Endodermal cell (in vitro differentiated cells): ENCODE data around the gene PKD2. TPM values are rescaled to one million over a fixed set of nuclear protein-coding genes. Genes with fewer than 3 reads are reported as not detected.

Source experiments
- DNase-seq: peaks from one replicate; pipeline ENCODE4 v3.0.0-alpha.2; 2017
- H3K27ac ChIP-seq: 2 replicates; pipeline ENCODE4 v1.5.1; 2013; ENCODE audit warnings: mild to moderate bottlenecking, low read depth, low read length, moderate library complexity
- H3K27me3 ChIP-seq: 2 replicates; pipeline ENCODE4 v1.6.1; 2013; ENCODE audit warnings: mild to moderate bottlenecking, low read length, moderate library complexity; ENCODE audit not compliant: insufficient read depth, control insufficient read depth, poor library complexity, severe bottlenecking
- H3K36me3 ChIP-seq: 2 replicates; pipeline ENCODE4 v1.7.0; 2013; ENCODE audit warnings: mild to moderate bottlenecking, low read length, moderate library complexity; ENCODE audit not compliant: control insufficient read depth, insufficient read depth
- H3K4me1 ChIP-seq: one replicate; pipeline ENCODE4 v1.7.0; 2013; ENCODE audit warnings: low read length; ENCODE audit not compliant: control insufficient read depth, insufficient read depth
- H3K4me3 ChIP-seq: 2 replicates; pipeline ENCODE4 v1.5.1; 2013; ENCODE audit warnings: mild to moderate bottlenecking, low read length, moderate library complexity
- H3K9ac ChIP-seq: 2 replicates; pipeline ENCODE4 v1.6.1; 2013; ENCODE audit warnings: mild to moderate bottlenecking, low read length, moderate library complexity; ENCODE audit not compliant: poor library complexity, severe bottlenecking; ENCODE audit errors: extremely low read depth
- H3K9me3 ChIP-seq: 2 replicates; pipeline ENCODE4 v1.6.1; 2013; ENCODE audit warnings: mild to moderate bottlenecking, low read length, moderate library complexity; ENCODE audit not compliant: control insufficient read depth
- H3K27ac Mint-ChIP-seq: 2 replicates; pipeline ENCODE4 v1.8.0; 2020; ENCODE audit warnings: mixed read lengths
- H3K27me3 Mint-ChIP-seq: 2 replicates; pipeline ENCODE4 v1.8.0; 2021; ENCODE audit warnings: mild to moderate bottlenecking, mixed read lengths; ENCODE audit not compliant: insufficient read depth
- H3K36me3 Mint-ChIP-seq: 2 replicates; pipeline ENCODE4 v1.8.0; 2020; ENCODE audit warnings: low read depth, mixed read lengths
- H3K4me1 Mint-ChIP-seq: 2 replicates; pipeline ENCODE4 v1.8.0; 2020; ENCODE audit warnings: mixed read lengths
- H3K4me3 Mint-ChIP-seq: 2 replicates; pipeline ENCODE4 v1.8.0; 2020; ENCODE audit warnings: mild to moderate bottlenecking, moderate library complexity, mixed read lengths
- H3K9me3 Mint-ChIP-seq: 2 replicates; pipeline ENCODE4 v1.8.0; 2020; ENCODE audit warnings: mild to moderate bottlenecking, mixed read lengths
- WGBS, 2 experiments: methylation state at CpG; one replicate each; pipeline versions ENCODE4 v1.1.5 to v1.1.7; 2013; ENCODE audit warnings: missing lambda C conversion rate in 2 of 2, mixed read lengths in 1 of 2; ENCODE audit not compliant: insufficient coverage in 1 of 2, insufficient read length in 1 of 2; 5-methylcytosine and 5-hydroxymethylcytosine counted together
- total RNA-seq, 2 donors: library from RNA; stranded (reverse); fragmentation: NEBNext Ultra II Directional in 1 of 2; extraction: Animal tissue kit (Norgen Biotek cat#: 25700) in 1 of 2; gene quantifications; 2 replicates in 1 of 2; 3 replicates in 1 of 2; pipeline ENCODE4 v1.2.1, GENCODE V29; 2021
- TF ChIP-seq, protein P1 (sequence below): fragments of 200-600 bp; sonication (generic); conservative IDR thresholded peaks from 2 replicates; pipeline ENCODE4 v1.5.0; 2021; ENCODE audit warnings: antibody characterized with exemption, mild to moderate bottlenecking

PKD2 gene
- total RNA-seq, 2 donors from 2014 or later, result 31.4 to 34.2 TPM

DNA sequence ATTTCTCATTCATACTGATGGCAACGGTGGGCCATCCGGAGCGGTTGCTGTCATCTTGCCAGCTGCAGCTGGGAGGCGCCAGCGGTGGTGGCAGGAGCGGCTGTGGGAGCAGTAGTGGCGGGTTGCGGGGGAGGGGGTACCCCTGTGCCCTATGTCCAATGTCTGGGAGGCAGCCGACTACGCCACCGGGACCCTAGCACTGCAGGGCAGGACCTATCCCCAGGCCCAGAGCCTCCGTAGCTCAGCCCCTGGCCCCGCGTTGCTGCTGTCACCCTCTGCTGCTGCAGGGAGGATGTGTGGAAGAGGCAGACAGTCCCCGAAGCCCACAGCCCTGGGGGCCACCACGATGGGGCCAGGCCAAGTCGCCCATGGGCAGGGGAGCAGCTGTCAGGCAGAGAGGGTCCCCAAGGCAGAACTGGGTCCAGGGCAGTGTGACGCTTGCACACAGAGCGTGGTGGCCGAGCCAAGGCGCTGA is 41.9 kb upstream of the PKD2 start:
- H3K4me3 Mint-ChIP-seq, result no peak overlapping the region
- H3K27me3 Mint-ChIP-seq, result peaks cover 4% of the 10 kb centered on the region
- no peaks in the 10 kb centered on the region for H3K4me1 Mint-ChIP-seq
- Histone ChIP-seq H3K4me1 (no peaks in the 10 kb centered on the region), H3K9me3 (no peaks in the 10 kb centered on the region), H3K36me3 (no peaks in the 10 kb centered on the region), H3K27ac (no peak overlapping the region), H3K9ac (no peak overlapping the region), H3K4me3 (no peak overlapping the region), H3K27me3 (no peaks in the 10 kb centered on the region)
- WGBS, 2 experiments, result 91 to 100% methylated on average over 13 to 21 of the region's 21 CpGs
- peaks cover 2% of the 10 kb centered on the region for H3K9me3 Mint-ChIP-seq
- peak; percentile 72 for DNase-seq
- no peak overlapping the region for H3K27ac Mint-ChIP-seq
- H3K36me3 Mint-ChIP-seq, result no peaks in the 10 kb centered on the region
- TF ChIP-seq, protein P1, sequence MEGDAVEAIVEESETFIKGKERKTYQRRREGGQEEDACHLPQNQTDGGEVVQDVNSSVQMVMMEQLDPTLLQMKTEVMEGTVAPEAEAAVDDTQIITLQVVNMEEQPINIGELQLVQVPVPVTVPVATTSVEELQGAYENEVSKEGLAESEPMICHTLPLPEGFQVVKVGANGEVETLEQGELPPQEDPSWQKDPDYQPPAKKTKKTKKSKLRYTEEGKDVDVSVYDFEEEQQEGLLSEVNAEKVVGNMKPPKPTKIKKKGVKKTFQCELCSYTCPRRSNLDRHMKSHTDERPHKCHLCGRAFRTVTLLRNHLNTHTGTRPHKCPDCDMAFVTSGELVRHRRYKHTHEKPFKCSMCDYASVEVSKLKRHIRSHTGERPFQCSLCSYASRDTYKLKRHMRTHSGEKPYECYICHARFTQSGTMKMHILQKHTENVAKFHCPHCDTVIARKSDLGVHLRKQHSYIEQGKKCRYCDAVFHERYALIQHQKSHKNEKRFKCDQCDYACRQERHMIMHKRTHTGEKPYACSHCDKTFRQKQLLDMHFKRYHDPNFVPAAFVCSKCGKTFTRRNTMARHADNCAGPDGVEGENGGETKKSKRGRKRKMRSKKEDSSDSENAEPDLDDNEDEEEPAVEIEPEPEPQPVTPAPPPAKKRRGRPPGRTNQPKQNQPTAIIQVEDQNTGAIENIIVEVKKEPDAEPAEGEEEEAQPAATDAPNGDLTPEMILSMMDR, result peak; percentile 50

DNA sequence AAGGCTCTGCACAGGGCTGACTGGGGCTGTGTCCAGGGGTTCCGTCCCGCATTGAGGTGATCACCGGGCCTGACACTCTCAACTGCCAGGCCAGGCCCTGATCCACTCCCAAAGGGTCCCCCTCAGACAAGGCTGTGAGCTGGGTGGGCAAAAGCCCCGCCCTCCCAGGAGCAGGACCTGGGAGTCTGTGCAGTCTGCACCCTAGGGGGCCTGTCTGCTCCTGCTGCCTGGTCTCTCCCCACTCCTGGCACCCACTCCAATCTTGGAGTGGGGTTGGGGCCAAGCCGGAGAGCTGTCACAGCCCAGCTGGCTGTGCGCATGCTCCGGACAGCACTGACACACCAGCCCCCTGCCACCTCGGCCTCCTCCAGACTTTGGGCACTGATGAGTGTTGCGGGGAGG is 41.3 kb upstream of the PKD2 start:
- no peak overlapping the region for H3K4me3 ChIP-seq
- Mint-ChIP-seq H3K4me3 (no peak overlapping the region), H3K27me3 (peaks cover 4% of the 10 kb centered on the region), H3K4me1 (no peaks in the 10 kb centered on the region), H3K27ac (no peak overlapping the region), H3K9me3 (peaks cover 2% of the 10 kb centered on the region), H3K36me3 (no peaks in the 10 kb centered on the region)
- H3K36me3 ChIP-seq, result no peaks in the 10 kb centered on the region
- H3K27me3 ChIP-seq, result no peaks in the 10 kb centered on the region
- no peaks in the 10 kb centered on the region for H3K9me3 ChIP-seq
- H3K9ac ChIP-seq, result no peak overlapping the region
- H3K4me1 ChIP-seq, result no peaks in the 10 kb centered on the region
- H3K27ac ChIP-seq, result no peak overlapping the region
- WGBS, 2 experiments, result 94% methylated on average over 9 of the region's 9 CpGs; no CpG with 5 or more reads in 1 of the 2 experiments
- TF ChIP-seq, protein P1, result no peak
- no peak for DNase-seq

DNA sequence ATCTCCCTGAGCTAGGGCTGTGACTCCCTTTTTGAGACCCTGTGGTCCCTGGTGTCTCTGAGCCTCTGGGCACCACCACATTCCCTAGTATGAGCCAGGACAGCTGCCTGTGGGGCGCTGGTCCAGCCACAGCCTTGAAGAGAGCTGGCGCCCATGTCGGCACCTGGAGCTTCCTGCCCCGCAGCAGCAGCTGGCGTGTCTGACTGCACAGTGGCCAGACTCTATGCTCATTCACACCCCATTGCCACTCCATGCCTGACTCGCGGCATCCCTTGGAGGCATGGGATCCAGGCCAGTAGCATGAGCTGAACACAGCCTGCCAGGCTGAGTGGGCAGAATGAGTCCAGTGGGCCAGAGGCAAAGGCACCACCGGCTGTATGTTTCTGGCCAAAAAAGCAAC is 40.2 kb upstream of the PKD2 start:
- peaks cover 2% of the 10 kb centered on the region for H3K9me3 Mint-ChIP-seq
- peaks cover 4% of the 10 kb centered on the region for H3K27me3 Mint-ChIP-seq
- H3K4me1 Mint-ChIP-seq, result no peaks in the 10 kb centered on the region
- H3K36me3 ChIP-seq, result no peaks in the 10 kb centered on the region
- no peak overlapping the region for H3K4me3 ChIP-seq
- no peak overlapping the region for H3K9ac ChIP-seq
- no peak for DNase-seq
- no peak overlapping the region for H3K27ac ChIP-seq
- no peaks in the 10 kb centered on the region for H3K9me3 ChIP-seq
- H3K27me3 ChIP-seq, result no peaks in the 10 kb centered on the region
- no peak overlapping the region for H3K27ac Mint-ChIP-seq
- TF ChIP-seq, protein P1, result no peak
- no peak overlapping the region for H3K4me3 Mint-ChIP-seq
- H3K36me3 Mint-ChIP-seq, result no peaks in the 10 kb centered on the region
- 93 to 100% methylated on average over 6 to 8 of the region's 8 CpGs for WGBS, 2 experiments
- H3K4me1 ChIP-seq, result no peaks in the 10 kb centered on the region
